Cortex of kidney (tissue), 1 donor: Measurements from ENCODE around the gene TCF7L1.
"Not testable (repeated sequence)": the region's sequence is repeated elsewhere in the genome, so short reads cannot be mapped to it uniquely, and the experiment has no call there.

Source experiments
- DNase-seq: peaks from one replicate; lab custom pipeline; 2025; lab: John Stamatoyannopoulos, UW

The TCF7L1 gene

GRCh38 chr2:85283641-85284040 lies 150.4 kb downstream of the TCF7L1 start:
- no peak for DNase-seq

GRCh38 chr2:85286918-85287317 lies 153.7 kb downstream of the TCF7L1 start:
- no peak for DNase-seq

- DNase-seq = no peak
Measured at GRCh38 chr2:85287721-85288120, 154.5 kb downstream of the TCF7L1 start.

- no peak for DNase-seq
Measured at GRCh38 chr2:85288244-85288725, 155.1 kb downstream of the TCF7L1 start.

- no peak for DNase-seq
Measured at GRCh38 chr2:85291425-85292023, 158.3 kb downstream of the TCF7L1 start.

GRCh38 chr2:85302121-85302520 lies 168.9 kb downstream of the TCF7L1 start:
- DNase-seq = no peak

- no peak for DNase-seq
Measured at GRCh38 chr2:85303780-85304531, 170.8 kb downstream of the TCF7L1 start.

GRCh38 chr2:85307527-85307897 lies 174.3 kb downstream of the TCF7L1 start:
- DNase-seq = no peak

- DNase-seq = no peak
Measured at GRCh38 chr2:85308201-85308600, 175.0 kb downstream of the TCF7L1 start.

GRCh38 chr2:85308896-85309555 lies 175.8 kb downstream of the TCF7L1 start:
- peak; percentile 47 for DNase-seq

- no peak for DNase-seq
Measured at GRCh38 chr2:85309699-85310321, 176.6 kb downstream of the TCF7L1 start.

- DNase-seq = no peak
Measured at GRCh38 chr2:85310330-85310729, 177.1 kb downstream of the TCF7L1 start.

GRCh38 chr2:85312404-85312803 lies 179.2 kb downstream of the TCF7L1 start:
- no peak for DNase-seq

GRCh38 chr2:85314884-85315242 lies 181.7 kb downstream of the TCF7L1 start:
- no peak for DNase-seq

- DNase-seq = not testable (repeated sequence)
Measured at GRCh38 chr2:85315921-85316320, 182.7 kb downstream of the TCF7L1 start.

GRCh38 chr2:85318222-85319074 lies 185.3 kb downstream of the TCF7L1 start:
- DNase-seq = no peak

- DNase-seq = no peak
Measured at GRCh38 chr2:85319796-85320195, 186.6 kb downstream of the TCF7L1 start.

GRCh38 chr2:85323351-85323987 lies 190.3 kb downstream of the TCF7L1 start:
- no peak for DNase-seq

GRCh38 chr2:85323988-85324367 lies 190.8 kb downstream of the TCF7L1 start:
- not testable (repeated sequence) for DNase-seq

- DNase-seq = no peak
Measured at GRCh38 chr2:85324639-85325465, 191.7 kb downstream of the TCF7L1 start.
